AG04449 (cell line): ENCODE data around the gene KRTAP2-3.
"Not testable (repeated sequence)": the region's sequence is repeated elsewhere in the genome, so short reads cannot be mapped to it uniquely, and the experiment has no call there.

ENCODE experiments used
- CTCF ChIA-PET: fragments of 350-600 bp; formaldehyde crosslinking; extraction: SDS; loops from one replicate; lab custom pipeline; 2021; ENCODE audit warnings: antibody characterized with exemption; lab: Yijun Ruan, JAX
- POLR2A ChIA-PET: fragments of 400-600, 350-600 bp; formaldehyde crosslinking; extraction: SDS; loops from one replicate; lab custom pipeline; 2020; ENCODE audit warnings: antibody characterized with exemption, inconsistent platforms; lab: Yijun Ruan, JAX
- DNase-seq: peaks from one replicate; pipeline ENCODE4 v3.0.0-alpha.2; 2010; ENCODE audit warnings: low read depth, low spot score
- H3K4me3 ChIP-seq: 2 replicates; pipeline ENCODE4 v1.5.1; 2011; ENCODE audit warnings: low read depth, mild to moderate bottlenecking, control low read depth, low read length
- CTCF ChIP-seq: IDR thresholded peaks from one replicate; pipeline ENCODE4 v1.5.1; 2011; ENCODE audit warnings: mild to moderate bottlenecking, moderate library complexity, low read length, control low read depth, inconsistent platforms; ENCODE audit not compliant: insufficient read depth; ENCODE audit errors: missing control alignments

The KRTAP2-3 gene

GRCh38 chr17:41054025-41054424 lies 5.9 kb downstream of the KRTAP2-3 start:
- DNase-seq, result no peak
- POLR2A ChIA-PET, result no interaction called here
- H3K4me3 ChIP-seq, result no peak overlapping the region
- CTCF ChIA-PET, result interaction anchor here (1.1 to 1.4 kb wide), 2 partner anchors 268 to 595 kb away, joined by 3 to 4 read pairs; no protein-coding TSS in a partner anchor
- TF ChIP-seq CTCF, result no peak

GRCh38 chr17:41052566-41052965 lies 7.3 kb downstream of the KRTAP2-3 start:
- POLR2A ChIA-PET, result no interaction called here

GRCh38 chr17:41049110-41049509 lies 10.8 kb downstream of the KRTAP2-3 start:
- TF ChIP-seq CTCF, result no peak
- DNase-seq, result no peak
- no peak overlapping the region for H3K4me3 ChIP-seq
- POLR2A ChIA-PET, result interaction anchor here (1.0 to 2.1 kb wide), 3 partner anchors 10 to 193 kb away, joined by 4 to 31 read pairs (median 4); partner anchors contain the start of gene KRTAP2-3
- CTCF ChIA-PET, result interaction anchor here (1.0 to 1.9 kb wide), 3 partner anchors 9 to 614 kb away, joined by 3 to 10 read pairs (median 3); no protein-coding TSS in a partner anchor

More at GRCh38 chr17:41052566-41052965, 7.3 kb downstream of the KRTAP2-3 start:
- CTCF ChIA-PET, result interaction anchor here (0.6 to 1.4 kb wide), 2 partner anchors 270 to 338 kb away, joined by 3 to 4 read pairs; no protein-coding TSS in a partner anchor
- TF ChIP-seq CTCF, result no peak
- no peak for DNase-seq
- no peak overlapping the region for H3K4me3 ChIP-seq

GRCh38 chr17:41048441-41048840 lies 11.5 kb downstream of the KRTAP2-3 start:
- no peak overlapping the region for H3K4me3 ChIP-seq
- no peak for DNase-seq
- ChIA-PET CTCF (interaction anchor here (0.7 to 1.9 kb wide), 6 partner anchors 10 to 615 kb away, joined by 3 to 10 read pairs (median 3); no protein-coding TSS in a partner anchor), POLR2A (interaction anchor here (0.6 to 2.1 kb wide), 9 partner anchors 9 to 332 kb away, joined by 3 to 31 read pairs (median 4); partner anchors contain the start of gene KRTAP2-3)
- TF ChIP-seq CTCF, result no peak

GRCh38 chr17:41046735-41047465 lies 13.0 kb downstream of the KRTAP2-3 start, which contains the start of gene KRTAP2-1:
TSS of gene KRTAP2-1 (minus strand) at chr17:41047316. CDS start at chr17:41047267, 49 bp downstream.
- DNase-seq, POLR2A ChIA-PET, H3K4me3 ChIP-seq: not testable (repeated sequence)
- CTCF ChIA-PET, result interaction anchor here (1.0 to 1.6 kb wide), 4 partner anchors 12 to 281 kb away, joined by 3 to 10 read pairs (median 3); partner anchors contain the start of gene KRTAP2-3

GRCh38 chr17:41042953-41043352 lies 17.0 kb downstream of the KRTAP2-3 start:
- no peak for DNase-seq
- no peak for TF ChIP-seq CTCF
- ChIA-PET POLR2A (no interaction called here), CTCF (interaction anchor here (1.0 kb wide), 1 partner anchor 506 kb away, joined by 3 read pairs; no protein-coding TSS in a partner anchor)
- no peak overlapping the region for H3K4me3 ChIP-seq

GRCh38 chr17:41040783-41041571 lies 18.9 kb downstream of the KRTAP2-3 start, which contains the start of gene KRTAP1-1:
TSS of gene KRTAP1-1 (minus strand) at chr17:41041450. CDS start at chr17:41041397, 53 bp downstream.
- DNase-seq, H3K4me3 ChIP-seq, POLR2A ChIA-PET: not testable (repeated sequence)
- CTCF ChIA-PET, result interaction anchor here (1.3 kb wide), 1 partner anchor 281 kb away, joined by 3 read pairs; no protein-coding TSS in a partner anchor
